Pulmonary artery endothelial cell (primary cell): ENCODE results near the gene FAM217A. TPM values are rescaled to one million over a fixed set of nuclear protein-coding genes. Genes with fewer than 3 reads are reported as not detected.

ENCODE experiments used
- DNase-seq: peaks from one replicate; pipeline ENCODE4 v3.0.0-alpha.2; 2011; ENCODE audit warnings: low read depth, low spot score
- total RNA-seq: library from RNA; depleted of rRNA; stranded (reverse); fragments of >200 nt; gene quantifications from 2 replicates; pipeline ENCODE4 v1.2.3, GENCODE V29; 2014

Gene FAM217A
- total RNA-seq, 1 donor from 2014 or later: not detected

- DNase-seq: no peak
Observed at GRCh38 chr6:4085332-4085700, 6.4 kb upstream of the FAM217A start.

- no peak for DNase-seq
Observed at GRCh38 chr6:4084444-4085331, 5.8 kb upstream of the FAM217A start.

- DNase-seq: no peak
Observed at GRCh38 chr6:4074478-4075235, 4.3 kb downstream of the FAM217A start.

DNA sequence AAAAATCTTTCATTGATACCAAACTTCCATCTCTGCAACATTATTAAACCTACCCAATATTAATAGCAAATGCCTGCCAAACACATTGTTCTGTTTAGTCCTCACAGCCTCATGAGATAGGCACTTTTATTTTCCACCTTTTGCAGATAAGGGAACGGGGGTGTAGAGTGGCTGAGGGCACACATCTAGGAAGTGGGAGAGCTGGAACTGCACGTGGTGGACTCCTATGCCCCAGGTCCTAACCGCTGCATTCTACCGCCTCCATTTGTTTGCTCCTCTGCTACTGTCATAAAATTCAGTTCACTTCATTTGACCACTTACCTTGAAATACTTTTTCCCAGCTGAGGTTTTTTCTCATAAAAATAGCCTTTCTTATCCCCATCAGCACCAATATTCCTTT, 7.6 kb downstream of the FAM217A start:
- DNase-seq: no peak

DNA sequence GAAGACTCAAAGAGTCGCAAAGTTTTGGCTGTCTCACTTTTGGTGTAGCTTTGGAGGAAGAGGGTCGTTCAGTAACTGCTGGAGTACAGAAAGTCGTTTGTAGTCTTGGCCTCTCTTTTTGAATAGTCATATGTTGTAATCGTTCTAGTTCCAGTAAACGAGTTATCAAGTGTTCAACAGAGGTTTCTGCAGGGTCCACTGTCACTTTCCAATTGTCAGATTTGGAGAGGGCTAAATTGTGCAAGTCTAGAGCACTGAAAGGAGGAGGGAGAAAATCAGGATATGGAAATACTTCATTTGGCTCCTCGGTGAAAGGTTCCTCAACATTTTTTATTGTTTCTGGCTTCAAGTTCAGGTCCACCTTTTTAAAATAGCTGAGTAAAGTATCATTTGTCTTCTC, 9.7 kb downstream of the FAM217A start:
- DNase-seq: no peak

DNA sequence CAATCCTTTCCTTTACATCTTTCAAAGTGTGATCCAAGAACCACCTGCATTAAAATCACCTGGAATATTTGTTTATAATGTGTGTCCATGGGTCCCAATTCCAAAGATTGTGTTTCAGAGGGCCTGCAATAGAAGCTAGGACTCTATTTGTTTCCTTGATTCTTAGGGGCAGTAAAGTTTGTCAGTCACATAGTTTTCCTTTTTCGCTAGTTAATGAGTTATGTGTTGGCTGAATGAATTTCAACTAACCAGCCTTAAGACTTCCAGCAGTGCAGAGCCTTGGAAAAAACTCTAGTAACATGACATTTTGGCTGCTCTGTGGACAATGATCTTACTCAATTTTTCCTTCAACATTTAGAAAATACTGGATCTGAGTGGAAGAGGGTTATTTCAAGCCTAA, 11.3 kb downstream of the FAM217A start:
- no peak for DNase-seq

GRCh38 chr6:4066029-4066755, 12.7 kb downstream of the FAM217A start:
- no peak for DNase-seq

DNA sequence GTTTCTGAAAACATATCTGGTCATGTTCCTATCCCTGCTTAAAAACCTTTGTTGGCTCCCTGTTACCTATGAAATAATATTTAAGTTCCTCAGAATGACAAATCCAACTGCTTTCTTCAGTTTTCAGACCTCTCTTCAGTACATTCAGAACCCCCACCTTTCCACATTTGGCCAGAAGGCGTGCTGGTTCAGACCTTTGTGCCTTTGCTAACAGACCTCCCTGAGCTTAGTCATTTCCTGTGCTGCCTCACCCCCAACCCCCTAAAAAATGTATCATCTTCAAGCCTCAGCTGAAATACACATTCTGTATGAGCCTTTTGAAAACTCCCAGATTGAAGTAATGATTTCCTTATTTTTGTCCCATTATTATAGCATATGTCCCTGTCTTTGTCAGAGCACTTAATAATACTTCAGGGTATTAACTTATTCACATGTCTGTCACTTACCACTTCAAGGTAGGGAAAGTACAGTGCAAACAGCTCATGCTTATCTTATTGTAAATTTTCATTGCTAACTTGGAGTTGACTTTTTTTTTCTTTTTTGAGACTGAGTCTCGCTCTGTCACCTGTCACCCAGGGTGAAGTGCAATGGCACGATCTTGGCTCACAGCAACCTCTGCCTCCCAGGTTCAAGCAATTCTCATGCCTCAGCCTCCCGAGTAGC, 19.7 kb downstream of the FAM217A start:
- DNase-seq: peak; percentile 19

GRCh38 chr6:4057036-4057435, 21.9 kb downstream of the FAM217A start:
- no peak for DNase-seq

DNA sequence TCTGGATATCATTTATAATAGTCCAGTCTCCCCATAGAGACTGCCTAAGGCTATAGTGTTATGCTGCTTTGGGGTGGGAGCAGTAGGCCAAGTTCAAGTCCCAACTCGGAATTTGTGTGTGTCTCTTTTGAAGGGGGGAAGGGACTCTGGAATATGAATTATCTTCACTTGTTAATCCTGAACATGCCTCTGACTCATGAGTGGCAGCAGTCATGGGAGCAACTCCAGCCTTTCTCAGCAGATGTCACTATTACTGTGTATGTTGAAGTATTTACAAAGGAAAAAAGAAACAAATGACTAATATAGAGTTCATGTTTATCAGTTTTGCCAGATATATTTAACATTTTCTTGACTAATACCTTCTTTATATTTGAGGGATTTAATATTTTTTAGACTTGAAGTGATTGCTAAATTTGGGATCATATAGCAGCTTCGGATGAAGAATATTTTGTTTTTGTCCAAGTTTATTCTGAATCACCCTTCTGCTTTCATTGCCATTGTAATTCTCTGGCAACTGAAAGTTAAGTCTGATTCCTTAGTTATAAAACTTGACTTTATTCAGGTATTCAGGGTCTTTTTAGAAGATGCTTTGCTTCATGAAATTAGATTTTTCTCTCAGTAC, 23.4 kb downstream of the FAM217A start:
- DNase-seq: peak; percentile 68

DNA sequence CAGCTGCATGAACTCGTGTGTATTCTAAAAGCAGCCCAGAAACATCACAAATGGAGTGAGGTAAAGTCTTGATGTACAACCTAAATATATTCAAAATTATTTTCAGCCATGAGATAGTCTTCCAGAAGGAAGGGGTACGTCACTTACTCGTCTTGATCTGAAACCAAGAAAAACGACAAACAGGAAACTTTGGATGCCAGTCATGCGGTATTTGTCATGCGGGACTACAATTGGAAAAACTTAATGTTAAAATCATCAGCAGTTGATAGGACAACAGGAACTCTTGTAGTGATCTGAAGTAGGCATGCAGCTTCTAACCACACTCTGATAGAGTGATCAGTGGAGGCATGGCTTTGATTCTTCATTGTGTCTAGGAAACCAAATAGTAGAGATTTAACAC, 29.7 kb downstream of the FAM217A start:
- peak; percentile 49 for DNase-seq

DNA sequence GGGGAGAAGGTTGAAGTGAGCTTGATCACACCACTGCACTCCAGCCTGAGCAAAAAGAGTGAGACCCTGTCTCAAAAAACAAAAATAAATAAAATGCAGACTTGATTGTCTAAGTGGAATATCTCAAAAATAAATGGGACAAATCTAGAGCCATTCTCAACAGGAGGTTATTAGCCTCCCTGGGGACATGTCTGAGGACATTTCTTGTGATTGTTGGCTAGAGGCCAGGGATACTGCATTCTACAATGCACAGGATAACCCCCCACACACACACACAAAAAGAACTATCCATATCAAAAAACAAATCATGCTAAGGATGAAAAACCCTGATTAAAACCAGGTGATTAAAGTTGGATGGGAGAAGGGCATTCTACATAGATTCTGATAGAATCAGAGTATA, 37.5 kb downstream of the FAM217A start:
- no peak for DNase-seq

DNA sequence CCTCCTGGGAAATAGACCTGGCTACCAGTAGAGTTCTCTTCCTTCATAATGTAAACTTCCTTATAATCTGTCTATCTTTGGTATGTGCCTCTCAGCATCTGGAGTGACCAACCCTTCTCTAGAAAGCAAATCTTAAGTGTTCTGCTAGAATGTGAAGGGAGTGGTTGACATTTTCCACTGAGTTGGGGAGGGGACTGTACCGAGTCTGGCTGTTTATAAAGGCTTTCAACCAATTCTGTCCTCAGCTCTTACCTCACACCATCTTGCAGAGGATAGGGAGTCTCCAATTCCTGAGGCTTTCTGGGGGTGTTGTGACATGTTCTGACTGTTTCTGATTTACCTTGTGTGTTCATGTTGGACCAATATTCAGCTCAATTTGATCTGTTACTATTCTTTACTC, 39.6 kb downstream of the FAM217A start:
- no peak for DNase-seq

DNA sequence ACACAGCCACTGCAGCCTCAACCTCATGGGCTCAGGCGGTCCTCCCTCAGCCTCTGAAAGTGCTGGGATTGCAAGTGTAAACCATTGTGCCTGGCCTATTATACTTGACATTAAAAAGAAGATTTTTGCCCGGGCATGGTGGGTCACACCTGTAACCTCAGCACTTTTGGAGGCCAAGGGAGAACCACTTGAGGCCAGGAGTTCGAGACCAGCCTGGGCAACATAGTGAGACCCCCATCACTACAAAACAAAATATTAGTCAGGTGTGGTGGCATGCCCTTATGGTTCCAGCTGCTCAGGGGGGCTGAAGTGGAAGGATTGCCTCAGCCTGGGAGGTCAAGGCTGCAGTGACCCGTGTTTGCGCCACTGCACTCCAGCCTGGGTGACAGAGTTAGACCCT, 42.4 kb downstream of the FAM217A start:
- no peak for DNase-seq

DNA sequence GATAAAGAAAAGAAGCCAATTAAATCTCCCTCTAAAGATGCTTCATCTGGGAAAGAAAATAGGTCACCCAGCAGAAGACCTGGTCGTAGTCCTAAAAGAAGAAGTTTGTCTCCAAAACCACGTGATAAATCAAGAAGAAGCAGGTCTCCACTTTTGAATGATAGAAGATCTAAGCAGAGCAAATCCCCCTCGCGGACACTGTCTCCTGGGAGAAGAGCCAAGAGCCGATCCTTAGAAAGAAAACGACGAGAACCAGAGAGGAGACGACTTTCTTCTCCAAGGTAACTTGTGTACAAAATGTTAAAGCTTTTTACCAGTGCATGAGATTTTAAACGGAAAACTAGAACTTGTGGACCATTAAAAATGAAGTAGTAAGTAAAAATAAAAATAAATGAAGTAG, 46.5 kb downstream of the FAM217A start:
- no peak for DNase-seq

- DNase-seq: no peak
Observed at GRCh38 chr6:4031442-4031841, 47.5 kb downstream of the FAM217A start.

- no peak for DNase-seq
Observed at GRCh38 chr6:4030669-4031068, 48.3 kb downstream of the FAM217A start.

- no peak for DNase-seq
Observed at GRCh38 chr6:4029687-4030086, 49.2 kb downstream of the FAM217A start.

GRCh38 chr6:4028051-4028450, 50.9 kb downstream of the FAM217A start:
- DNase-seq: no peak

DNA sequence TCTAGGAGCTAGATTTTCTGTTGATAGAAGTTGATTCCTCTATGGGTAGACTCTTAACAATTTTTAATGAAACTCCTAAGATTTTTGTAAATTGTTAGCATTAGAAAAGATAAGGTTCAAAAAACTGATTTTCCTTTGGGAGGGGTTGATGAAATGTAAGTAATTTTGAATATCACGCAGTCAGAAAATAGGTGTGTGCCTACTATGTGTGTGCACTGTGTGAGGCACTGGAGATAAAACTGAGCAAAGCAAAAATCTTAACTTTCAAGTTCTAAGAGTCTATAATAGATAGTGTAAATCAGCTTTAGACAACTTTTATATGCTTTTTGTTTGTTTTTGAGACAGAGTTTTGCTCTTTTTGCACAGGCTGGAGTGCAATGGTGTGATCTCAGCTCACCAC, 53.3 kb downstream of the FAM217A start:
- no peak for DNase-seq

DNA sequence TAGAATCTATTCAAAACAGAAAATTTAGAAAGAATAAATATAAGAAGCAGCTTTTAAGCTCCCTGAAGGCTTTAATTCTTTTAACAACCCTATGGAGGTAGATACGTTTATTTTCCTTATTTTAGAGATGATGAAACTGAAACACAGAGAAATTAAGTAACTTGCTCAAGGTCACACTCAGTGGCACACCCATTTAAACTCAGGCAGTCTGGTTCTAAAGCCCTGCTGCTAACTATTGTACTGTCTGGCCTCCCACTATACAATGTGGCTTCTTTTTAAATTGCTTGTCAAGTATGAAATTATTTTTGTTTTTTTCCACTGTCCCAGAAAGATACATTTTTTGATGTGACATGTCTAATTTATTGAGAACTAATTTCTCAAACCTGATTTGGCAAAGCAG, 55.7 kb downstream of the FAM217A start:
- DNase-seq: no peak
